Measurements from ENCODE around the gene PTDSS2. TPM values are rescaled to one million over a fixed set of nuclear protein-coding genes. Genes with fewer than 3 reads are reported as not detected.
A peak's percentile ranks its signal among the peaks of the same experiment; 100 is the strongest.

The PTDSS2 gene
- total and polyA plus RNA-seq, 9 of the 15 experiments (the other 6 are each of a cell fraction or from before 2014, with no cell fraction given), result 0.45 to 53.9 (median 17.2) TPM

DNA sequence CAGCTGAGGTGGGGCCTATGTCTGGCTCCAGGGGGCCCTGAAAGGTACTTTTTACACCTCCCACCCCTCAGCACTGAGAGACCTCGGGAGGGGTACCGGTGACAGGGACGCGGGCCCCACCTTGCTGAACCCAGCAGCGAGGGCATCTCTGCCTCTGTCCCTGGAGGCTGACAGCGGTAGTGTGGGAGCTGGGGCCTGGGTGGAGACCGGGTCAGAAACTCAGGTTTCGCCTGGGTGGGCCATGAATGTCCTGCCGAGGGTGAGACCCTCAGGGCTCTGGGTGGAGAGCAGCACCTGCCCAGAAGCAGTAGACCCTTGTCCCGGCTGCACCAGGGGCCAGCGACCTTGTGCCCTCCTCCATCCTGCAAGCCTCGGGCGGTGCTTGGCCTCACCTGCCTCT, 22.2 kb downstream of the PTDSS2 start:
- POLR2A ChIA-PET, result no interaction called here
- in situ Hi-C loops (cut with MboI) (no loop called here), intact Hi-C loops (cut with micrococcal nuclease) (no loop called here)
- no peaks in the 10 kb centered on the region for H3K27me3 ChIP-seq (ENCODE audit: control insufficient read depth in 2 of 2, insufficient read depth in 2 of 2, low read length in 2 of 2)
- peaks cover 58% of the 10 kb centered on the region for H3K79me2 ChIP-seq (ENCODE audit: control insufficient read depth, insufficient read depth, low read length)
- peak overlapping the region in 1 of 2 experiments; percentile 8; a peak in 1 of 4 replicates for H3K9ac ChIP-seq (ENCODE audit: insufficient read depth in 1 of 2, low read depth in 2 of 2, low read length in 2 of 2)
- TF ChIP-seq SIN3A (IDR thresholded peaks at IDR 0.05; ENCODE audit: borderline replicate concordance in 2 of 2, control insufficient read depth in 1 of 2, low read depth in 2 of 2, low read length in 2 of 2) (no peak), ZNF12 (CRISPR knock-in tag; IDR thresholded peaks at IDR 0.05) (no peak), SRSF9 (IDR thresholded peaks at IDR 0.05; ENCODE audit: borderline replicate concordance, low read depth, low read length) (no peak), PPARD (CRISPR knock-in tag; IDR thresholded peaks at IDR 0.05) (no peak), EGR1 (conservative IDR thresholded peaks at IDR 0.05) (no peak), XRCC5 (IDR thresholded peaks at IDR 0.05; ENCODE audit: low read depth, low read length) (no peak), MECOM (CRISPR knock-in tag; IDR thresholded peaks at IDR 0.05) (no peak)
- TF ChIP-seq, protein P1, sequence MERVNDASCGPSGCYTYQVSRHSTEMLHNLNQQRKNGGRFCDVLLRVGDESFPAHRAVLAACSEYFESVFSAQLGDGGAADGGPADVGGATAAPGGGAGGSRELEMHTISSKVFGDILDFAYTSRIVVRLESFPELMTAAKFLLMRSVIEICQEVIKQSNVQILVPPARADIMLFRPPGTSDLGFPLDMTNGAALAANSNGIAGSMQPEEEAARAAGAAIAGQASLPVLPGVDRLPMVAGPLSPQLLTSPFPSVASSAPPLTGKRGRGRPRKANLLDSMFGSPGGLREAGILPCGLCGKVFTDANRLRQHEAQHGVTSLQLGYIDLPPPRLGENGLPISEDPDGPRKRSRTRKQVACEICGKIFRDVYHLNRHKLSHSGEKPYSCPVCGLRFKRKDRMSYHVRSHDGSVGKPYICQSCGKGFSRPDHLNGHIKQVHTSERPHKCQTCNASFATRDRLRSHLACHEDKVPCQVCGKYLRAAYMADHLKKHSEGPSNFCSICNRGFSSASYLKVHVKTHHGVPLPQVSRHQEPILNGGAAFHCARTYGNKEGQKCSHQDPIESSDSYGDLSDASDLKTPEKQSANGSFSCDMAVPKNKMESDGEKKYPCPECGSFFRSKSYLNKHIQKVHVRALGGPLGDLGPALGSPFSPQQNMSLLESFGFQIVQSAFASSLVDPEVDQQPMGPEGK (CRISPR knock-in tag; IDR thresholded peaks at IDR 0.05; ENCODE audit: borderline replicate concordance), result no peak
- TF ChIP-seq, protein P2, sequence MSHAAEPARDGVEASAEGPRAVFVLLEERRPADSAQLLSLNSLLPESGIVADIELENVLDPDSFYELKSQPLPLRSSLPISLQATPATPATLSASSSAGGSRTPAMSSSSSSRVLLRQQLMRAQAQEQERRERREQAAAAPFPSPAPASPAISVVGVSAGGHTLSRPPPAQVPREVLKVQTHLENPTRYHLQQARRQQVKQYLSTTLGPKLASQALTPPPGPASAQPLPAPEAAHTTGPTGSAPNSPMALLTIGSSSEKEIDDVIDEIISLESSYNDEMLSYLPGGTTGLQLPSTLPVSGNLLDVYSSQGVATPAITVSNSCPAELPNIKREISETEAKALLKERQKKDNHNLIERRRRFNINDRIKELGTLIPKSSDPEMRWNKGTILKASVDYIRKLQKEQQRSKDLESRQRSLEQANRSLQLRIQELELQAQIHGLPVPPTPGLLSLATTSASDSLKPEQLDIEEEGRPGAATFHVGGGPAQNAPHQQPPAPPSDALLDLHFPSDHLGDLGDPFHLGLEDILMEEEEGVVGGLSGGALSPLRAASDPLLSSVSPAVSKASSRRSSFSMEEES (CRISPR knock-in tag; IDR thresholded peaks at IDR 0.05), result no peak
- TF ChIP-seq, protein P3, sequence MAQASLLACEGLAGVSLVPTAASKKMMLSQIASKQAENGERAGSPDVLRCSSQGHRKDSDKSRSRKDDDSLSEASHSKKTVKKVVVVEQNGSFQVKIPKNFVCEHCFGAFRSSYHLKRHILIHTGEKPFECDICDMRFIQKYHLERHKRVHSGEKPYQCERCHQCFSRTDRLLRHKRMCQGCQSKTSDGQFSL (CRISPR knock-in tag; IDR thresholded peaks at IDR 0.05), result no peak
- TF ChIP-seq, protein P3 (tag; IDR thresholded peaks at IDR 0.05), result no peak
- WGBS (ENCODE audit: insufficient coverage, low coverage, missing lambda C conversion rate), result 94% methylated on average over 11 of the region's 13 CpGs
- H3K4me3 ChIP-seq, result no peak overlapping the region
- H3K27ac ChIP-seq (ENCODE audit: extremely low read depth, low read depth, low read length), result no peak overlapping the region
- BruUV-seq (replicated peaks), result no TSS peak
- H4K20me1 ChIP-seq (replicated peaks; ENCODE audit: control insufficient read depth, insufficient read depth, low read length), result no peaks in the 10 kb centered on the region
- no peak for ATAC-seq
- no peak for DNase-seq (ENCODE audit: extremely low read depth in 1 of 4, low spot score in 3 of 4)
- FAIRE-seq, result no peak
- CTCF ChIA-PET (ENCODE audit: low intra/inter-chr PET ratio), result no interaction called here
- no peaks in the 10 kb centered on the region for H3K9me1 ChIP-seq (ENCODE audit: control insufficient read depth, insufficient read depth, low read length)
- no peaks in the 10 kb centered on the region for H3K9me3 ChIP-seq (replicated peaks; ENCODE audit: control insufficient read depth, insufficient read depth, low read depth, low read length)
- H3K4me1 ChIP-seq (replicated peaks in 1 of 2; ENCODE audit: control insufficient read depth in 2 of 2, insufficient read depth in 2 of 2, low read length in 2 of 2), result peaks cover 0 to 48% of the 10 kb centered on the region in 2 experiments; a peak in 3 of 5 replicates
- H3K36me3 ChIP-seq (ENCODE audit: control insufficient read depth, insufficient read depth, low read length), result peaks cover 27% of the 10 kb centered on the region
- no peak overlapping the region for H3K4me2 ChIP-seq (ENCODE audit: insufficient read depth, low read length)
- no peak overlapping the region for H2AFZ ChIP-seq (ENCODE audit: low read depth, low read length)
